Neural progenitor cell (in vitro differentiated cells): ENCODE data around the gene RBM22. TPM values are rescaled to one million over a fixed set of nuclear protein-coding genes. Genes with fewer than 3 reads are reported as not detected.
"Not testable (repeated sequence)": the region's sequence is repeated elsewhere in the genome, so short reads cannot be mapped to it uniquely, and the experiment has no call there.

Experiments
- DNase-seq: peaks from one replicate; pipeline ENCODE4 v3.0.0-alpha.2; 2016; ENCODE audit warnings: low spot score
- H2AFZ ChIP-seq: fragments of 200-600 bp; sonication (generic); replicated peaks from 2 replicates; pipeline ENCODE4 v1.6.1; 2016; ENCODE audit warnings: antibody characterized with exemption
- H3F3A ChIP-seq: fragments of 200-600 bp; sonication (generic); 2 replicates; pipeline ENCODE4 v1.6.1; 2016; ENCODE audit warnings: antibody characterized with exemption, low read depth
- H3K27ac ChIP-seq: fragments of 200-600 bp; sonication (generic); 2 replicates; pipeline ENCODE4 v1.5.1; 2016; ENCODE audit warnings: mild to moderate bottlenecking
- H3K27me3 ChIP-seq: fragments of 200-600 bp; sonication (generic); 2 replicates; pipeline ENCODE4 v1.6.1; 2016; ENCODE audit warnings: mild to moderate bottlenecking, moderate library complexity
- H3K36me3 ChIP-seq: fragments of 200-600 bp; sonication (generic); 2 replicates; pipeline ENCODE4 v1.5.1; 2016
- H3K4me1 ChIP-seq: fragments of 200-600 bp; sonication (generic); 2 replicates; pipeline ENCODE4 v1.6.1; 2016; ENCODE audit warnings: mixed run types
- H3K4me2 ChIP-seq: fragments of 200-600 bp; sonication (generic); 2 replicates; pipeline ENCODE4 v1.6.1; 2016
- H3K4me3 ChIP-seq: fragments of 200-600 bp; sonication (generic); 2 replicates; pipeline ENCODE4 v1.5.1; 2016
- H3K79me2 ChIP-seq: fragments of 200-600 bp; sonication (generic); 2 replicates; pipeline ENCODE4 v1.6.1; 2016; ENCODE audit warnings: low read depth
- H3K9ac ChIP-seq: fragments of 200-600 bp; sonication (generic); 2 replicates; pipeline ENCODE4 v1.6.1; 2016
- H3K9me3 ChIP-seq: fragments of 200-600 bp; sonication (generic); 2 replicates; pipeline ENCODE4 v1.5.1; 2016; ENCODE audit warnings: low read depth
- H4K20me1 ChIP-seq: fragments of 200-600 bp; sonication (generic); 2 replicates; pipeline ENCODE4 v1.6.1; 2016; ENCODE audit warnings: low read depth
- H3K27ac Mint-ChIP-seq: 3 replicates; pipeline ENCODE4 v1.8.0; 2021; ENCODE audit warnings: mixed read lengths
- H3K27me3 Mint-ChIP-seq: 2 replicates; pipeline ENCODE4 v1.8.0; 2022; ENCODE audit warnings: low read depth, mild to moderate bottlenecking, inconsistent platforms, moderate library complexity, mixed read lengths; ENCODE audit not compliant: insufficient read depth
- H3K36me3 Mint-ChIP-seq: 3 replicates; pipeline ENCODE4 v1.8.0; 2021; ENCODE audit warnings: mixed read lengths
- H3K4me1 Mint-ChIP-seq: 3 replicates; pipeline ENCODE4 v1.8.0; 2021; ENCODE audit warnings: mixed read lengths
- H3K4me3 Mint-ChIP-seq: 3 replicates; pipeline ENCODE4 v1.8.0; 2021; ENCODE audit warnings: mild to moderate bottlenecking, moderate library complexity, mixed read lengths
- H3K9me3 Mint-ChIP-seq: 3 replicates; pipeline ENCODE4 v1.8.0; 2020; ENCODE audit warnings: mixed read lengths
- EZH2 ChIP-seq: fragments of 200-600 bp; sonication (generic); IDR thresholded peaks from 2 replicates; pipeline ENCODE4 v1.6.1; 2017; ENCODE audit warnings: antibody characterized with exemption, mild to moderate bottlenecking, moderate library complexity
- EZH2phosphoT487 ChIP-seq: fragments of 200-600 bp; sonication (generic); IDR thresholded peaks from 2 replicates; pipeline ENCODE4 v1.6.1; 2017; ENCODE audit warnings: antibody characterized with exemption
- total RNA-seq: library from RNA; depleted of rRNA; stranded (reverse); fragments of >200 nt; gene quantifications from 2 replicates; pipeline ENCODE4 v1.2.3, GENCODE V29; 2015; ENCODE audit warnings: low replicate concordance
- TF ChIP-seq, protein P1 (sequence below): fragments of 200-600 bp; sonication (generic); IDR thresholded peaks from 2 replicates; pipeline ENCODE4 v1.5.1; 2017; ENCODE audit warnings: antibody characterized with exemption, mild to moderate bottlenecking

Gene RBM22
- total RNA-seq: 46.1 and 52.4 TPM in 2 replicates

DNA sequence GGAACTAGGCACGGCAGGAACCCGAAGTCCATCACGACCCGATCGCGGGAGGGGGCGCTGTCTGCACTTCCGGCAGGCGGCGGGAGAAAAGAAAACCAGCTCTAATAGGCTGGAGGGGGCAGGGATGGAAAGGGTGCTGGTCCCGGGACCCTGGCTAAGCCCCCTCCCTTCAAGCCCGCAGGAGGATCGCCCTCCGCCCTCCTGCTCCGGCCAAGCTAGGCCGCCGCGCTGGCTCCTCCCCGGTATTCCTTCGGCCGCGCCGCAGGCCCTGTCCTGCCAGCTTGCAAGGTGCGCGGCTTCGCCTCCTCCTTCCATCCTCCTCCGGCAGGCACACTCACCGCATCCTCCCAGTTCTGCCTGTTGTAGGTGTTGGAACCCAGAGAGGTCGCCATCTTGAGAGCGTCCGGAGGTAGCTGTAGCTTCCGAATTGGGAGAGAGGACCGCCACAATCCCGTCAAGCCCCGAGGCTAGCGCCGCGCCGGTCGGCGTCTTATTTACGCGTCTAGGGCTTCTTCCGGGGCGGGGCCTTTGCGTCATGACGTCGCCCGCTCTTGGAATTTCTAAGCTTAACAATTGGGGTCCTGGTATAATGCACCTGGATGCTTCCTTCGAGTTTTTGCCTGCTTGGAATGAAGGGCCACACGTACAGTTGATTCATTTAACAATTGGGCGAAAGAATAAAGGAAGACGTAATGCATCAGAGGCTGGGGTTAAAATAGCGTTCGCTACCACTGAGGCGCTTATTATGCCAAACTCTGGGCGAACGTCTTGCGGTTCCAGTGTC, at the start of gene RBM22:
TSS of gene RBM22 (minus strand) at position 469 of the 784 bp plus-strand sequence. CDS start at position 392, 77 bp downstream.
- peak within 1 kb of the TSS; percentile 93 for H3K27ac ChIP-seq
- no peaks in the 10 kb centered on the region for H3K27me3 Mint-ChIP-seq
- peaks cover 6% of the 10 kb centered on the region for H3K27me3 ChIP-seq
- peak within 1 kb of the TSS; percentile 95 for H3K4me2 ChIP-seq
- no peaks in the 10 kb centered on the region for H3K9me3 ChIP-seq
- H3F3A ChIP-seq: peaks cover 6% of the 10 kb centered on the region
- H3K27ac Mint-ChIP-seq: no peak within 1 kb of the TSS
- peak; percentile 97 for DNase-seq
- H3K4me1 ChIP-seq: peaks cover 6% of the 10 kb centered on the region
- TF ChIP-seq EZH2 (no peak), EZH2phosphoT487 (peak; percentile 39)
- TF ChIP-seq, protein P1, sequence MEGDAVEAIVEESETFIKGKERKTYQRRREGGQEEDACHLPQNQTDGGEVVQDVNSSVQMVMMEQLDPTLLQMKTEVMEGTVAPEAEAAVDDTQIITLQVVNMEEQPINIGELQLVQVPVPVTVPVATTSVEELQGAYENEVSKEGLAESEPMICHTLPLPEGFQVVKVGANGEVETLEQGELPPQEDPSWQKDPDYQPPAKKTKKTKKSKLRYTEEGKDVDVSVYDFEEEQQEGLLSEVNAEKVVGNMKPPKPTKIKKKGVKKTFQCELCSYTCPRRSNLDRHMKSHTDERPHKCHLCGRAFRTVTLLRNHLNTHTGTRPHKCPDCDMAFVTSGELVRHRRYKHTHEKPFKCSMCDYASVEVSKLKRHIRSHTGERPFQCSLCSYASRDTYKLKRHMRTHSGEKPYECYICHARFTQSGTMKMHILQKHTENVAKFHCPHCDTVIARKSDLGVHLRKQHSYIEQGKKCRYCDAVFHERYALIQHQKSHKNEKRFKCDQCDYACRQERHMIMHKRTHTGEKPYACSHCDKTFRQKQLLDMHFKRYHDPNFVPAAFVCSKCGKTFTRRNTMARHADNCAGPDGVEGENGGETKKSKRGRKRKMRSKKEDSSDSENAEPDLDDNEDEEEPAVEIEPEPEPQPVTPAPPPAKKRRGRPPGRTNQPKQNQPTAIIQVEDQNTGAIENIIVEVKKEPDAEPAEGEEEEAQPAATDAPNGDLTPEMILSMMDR: peak; percentile 58
- H3K36me3 ChIP-seq: peaks cover 11% of the 10 kb centered on the region
- no peak within 1 kb of the TSS for H3K4me3 Mint-ChIP-seq
- H4K20me1 ChIP-seq: peaks cover 8% of the 10 kb centered on the region
- H3K4me3 ChIP-seq: peak within 1 kb of the TSS; percentile 94
- peak within 1 kb of the TSS; percentile 99 for H2AFZ ChIP-seq
- peaks cover 9% of the 10 kb centered on the region for H3K36me3 Mint-ChIP-seq
- no peaks in the 10 kb centered on the region for H3K9me3 Mint-ChIP-seq
- no peaks in the 10 kb centered on the region for H3K4me1 Mint-ChIP-seq
- H3K79me2 ChIP-seq: peaks cover 26% of the 10 kb centered on the region
- H3K9ac ChIP-seq: peak within 1 kb of the TSS; percentile 97

DNA sequence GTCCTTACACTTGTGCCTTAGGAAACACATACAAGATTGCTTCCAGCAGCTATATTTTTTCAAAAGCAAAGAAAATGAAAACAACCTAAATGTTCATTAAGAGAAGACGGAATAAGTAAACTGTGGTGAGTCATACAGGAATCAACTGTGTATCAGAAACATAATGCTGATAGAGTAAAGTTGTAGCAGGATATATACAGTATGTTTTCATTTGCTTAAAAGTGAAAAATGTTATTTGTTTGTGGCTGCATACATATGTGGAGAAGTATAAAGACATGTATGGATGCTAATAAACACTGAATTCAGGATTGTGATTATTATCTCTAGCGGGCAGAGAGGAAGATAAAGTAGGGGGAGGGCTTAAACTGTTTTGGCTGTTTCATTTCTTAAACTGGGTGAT, 49.6 kb upstream of the RBM22 start:
- Histone ChIP-seq H3F3A (peaks cover 12% of the 10 kb centered on the region), H3K4me2 (no peak overlapping the region), H3K36me3 (peaks cover 20% of the 10 kb centered on the region), H3K4me3 (no peak overlapping the region), H3K9me3 (no peaks in the 10 kb centered on the region), H3K79me2 (peaks cover 14% of the 10 kb centered on the region), H3K9ac (no peak overlapping the region), H4K20me1 (no peaks in the 10 kb centered on the region), H2AFZ (no peak overlapping the region), H3K4me1 (no peaks in the 10 kb centered on the region), H3K27ac (no peak overlapping the region), H3K27me3 (no peaks in the 10 kb centered on the region)
- H3K36me3 Mint-ChIP-seq: peaks cover 25% of the 10 kb centered on the region
- peaks cover under 1% of the 10 kb centered on the region for H3K9me3 Mint-ChIP-seq
- no peaks in the 10 kb centered on the region for H3K4me1 Mint-ChIP-seq
- DNase-seq: no peak
- H3K27ac Mint-ChIP-seq: no peak overlapping the region
- TF ChIP-seq EZH2: no peak
- no peak for TF ChIP-seq EZH2phosphoT487
- TF ChIP-seq, protein P1: no peak
- H3K27me3 Mint-ChIP-seq: no peaks in the 10 kb centered on the region
- no peak overlapping the region for H3K4me3 Mint-ChIP-seq

DNA sequence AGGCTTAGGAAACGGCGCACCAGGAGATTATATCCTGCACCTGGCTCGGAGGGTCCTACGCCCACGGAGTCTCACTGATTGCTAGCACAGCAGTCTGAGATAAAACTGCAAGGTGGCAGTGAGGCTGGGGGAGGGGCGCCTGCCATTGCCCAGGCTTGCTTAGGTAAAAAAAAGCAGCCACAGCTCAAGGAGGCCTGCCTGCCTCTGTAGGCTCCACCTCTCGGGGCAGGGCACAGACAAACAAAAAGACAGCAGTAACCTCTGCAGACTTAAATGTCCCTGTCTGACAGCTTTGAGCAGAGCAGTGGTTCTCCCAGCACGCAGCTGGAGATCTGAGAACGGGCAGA, 42.3 kb upstream of the RBM22 start:
- peaks cover 16% of the 10 kb centered on the region for H3K79me2 ChIP-seq
- H3K4me2 ChIP-seq, H3K27ac Mint-ChIP-seq, H3K4me3 Mint-ChIP-seq, H3K9me3 ChIP-seq, H3K9ac ChIP-seq, H3K27me3 ChIP-seq, H3K36me3 ChIP-seq, H3F3A ChIP-seq, DNase-seq, H3K4me1 ChIP-seq, H3K27ac ChIP-seq, H3K4me1 Mint-ChIP-seq, H4K20me1 ChIP-seq, H3K27me3 Mint-ChIP-seq, H3K4me3 ChIP-seq, H2AFZ ChIP-seq, H3K9me3 Mint-ChIP-seq: not testable (repeated sequence)
- peaks cover 36% of the 10 kb centered on the region for H3K36me3 Mint-ChIP-seq

DNA sequence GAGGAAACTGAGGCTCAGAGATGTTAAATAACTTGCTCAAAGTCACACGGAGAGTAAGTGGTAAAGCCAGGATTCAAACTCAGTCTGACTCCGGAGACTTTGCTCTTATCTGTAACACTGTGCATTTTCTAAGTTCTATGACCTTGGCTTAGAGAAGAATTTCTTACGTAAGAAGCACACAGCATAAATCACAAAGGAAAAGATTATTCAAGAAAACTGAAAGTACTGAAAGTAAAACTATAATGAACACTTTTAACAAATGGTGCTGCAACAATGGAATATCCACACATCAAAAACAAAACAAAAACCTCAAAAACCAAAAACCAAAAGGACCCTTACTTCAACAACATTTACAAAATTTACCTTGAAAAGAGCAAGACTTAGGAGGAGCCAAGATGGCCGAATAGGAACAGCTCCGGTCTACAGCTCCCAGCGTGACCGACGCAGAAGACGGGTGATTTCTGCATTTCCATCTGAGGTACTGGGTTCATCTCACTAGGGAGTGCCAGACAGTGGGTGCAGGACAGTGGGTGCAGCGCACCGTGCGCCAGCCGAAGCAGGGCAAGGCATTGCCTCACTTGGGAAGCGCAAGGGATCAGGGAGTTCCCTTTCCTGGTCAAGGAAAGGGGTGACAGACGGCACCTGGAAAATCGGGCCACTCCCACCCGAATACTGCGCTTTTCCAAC, 41.7 kb upstream of the RBM22 start:
- not testable (repeated sequence) for H3K9ac ChIP-seq, H3K27ac ChIP-seq, H3K4me2 ChIP-seq, H3K4me3 ChIP-seq, H2AFZ ChIP-seq, H3K27ac Mint-ChIP-seq, H3K4me1 ChIP-seq, H3K36me3 ChIP-seq, H3K27me3 ChIP-seq, H3K27me3 Mint-ChIP-seq, H4K20me1 ChIP-seq, H3F3A ChIP-seq, H3K4me1 Mint-ChIP-seq, DNase-seq, H3K9me3 ChIP-seq, H3K9me3 Mint-ChIP-seq, H3K4me3 Mint-ChIP-seq
- H3K36me3 Mint-ChIP-seq: peaks cover 39% of the 10 kb centered on the region
- peaks cover 22% of the 10 kb centered on the region for H3K79me2 ChIP-seq
